BJ (cell line): ENCODE results near the gene PHGDH. TPM values are rescaled to one million over a fixed set of nuclear protein-coding genes. Genes with fewer than 3 reads are reported as not detected.

Source experiments
- CTCF ChIA-PET: fragments of 350-600 bp; formaldehyde crosslinking; extraction: SDS; loops from one replicate; lab custom pipeline; 2021; ENCODE audit warnings: antibody characterized with exemption, inconsistent platforms; lab: Yijun Ruan, JAX
- POLR2A ChIA-PET: fragments of 300-600 bp; sonication (Branson Sonifier 250); formaldehyde crosslinking; extraction: SDS; loops from one replicate; lab custom pipeline; 2021; ENCODE audit warnings: antibody characterized with exemption; lab: Charles Lee
- DNase-seq: peaks from one replicate; pipeline ENCODE4 v3.0.0-alpha.2; 2011; ENCODE audit warnings: low read depth
- H3K27me3 ChIP-seq: 2 replicates; pipeline ENCODE4 v1.6.0; 2011; ENCODE audit warnings: low read length; ENCODE audit not compliant: control insufficient read depth, insufficient read depth
- H3K36me3 ChIP-seq: 2 replicates; pipeline ENCODE4 v1.5.1; 2011; ENCODE audit warnings: low read length; ENCODE audit not compliant: control insufficient read depth, insufficient read depth
- H3K4me3 ChIP-seq: 2 replicates; pipeline ENCODE4 v1.5.1; 2011; ENCODE audit warnings: low read depth, mild to moderate bottlenecking, control low read depth, low read length
- polyA plus RNA-seq: library from polyadenylated mRNA; depleted of rRNA; stranded (reverse); fragments of >200 nt; gene quantifications from 2 replicates; pipeline ENCODE4 v1.2.3, GENCODE V29; 2011
- TF ChIP-seq, protein P1 (sequence below): IDR thresholded peaks from 2 replicates; pipeline ENCODE4 v1.5.1; 2011; ENCODE audit warnings: low read depth, mild to moderate bottlenecking, control low read depth, inconsistent platforms, low read length, moderate library complexity; ENCODE audit not compliant: insufficient read depth

The PHGDH gene
- polyA plus RNA-seq, 1 experiment: 287 TPM

- peaks cover 16% of the 10 kb centered on the region for H3K27me3 ChIP-seq
- no peak overlapping the region for H3K4me3 ChIP-seq
- POLR2A ChIA-PET: no interaction called here
- no peak for DNase-seq
- H3K36me3 ChIP-seq: no peaks in the 10 kb centered on the region
- TF ChIP-seq, protein P1, sequence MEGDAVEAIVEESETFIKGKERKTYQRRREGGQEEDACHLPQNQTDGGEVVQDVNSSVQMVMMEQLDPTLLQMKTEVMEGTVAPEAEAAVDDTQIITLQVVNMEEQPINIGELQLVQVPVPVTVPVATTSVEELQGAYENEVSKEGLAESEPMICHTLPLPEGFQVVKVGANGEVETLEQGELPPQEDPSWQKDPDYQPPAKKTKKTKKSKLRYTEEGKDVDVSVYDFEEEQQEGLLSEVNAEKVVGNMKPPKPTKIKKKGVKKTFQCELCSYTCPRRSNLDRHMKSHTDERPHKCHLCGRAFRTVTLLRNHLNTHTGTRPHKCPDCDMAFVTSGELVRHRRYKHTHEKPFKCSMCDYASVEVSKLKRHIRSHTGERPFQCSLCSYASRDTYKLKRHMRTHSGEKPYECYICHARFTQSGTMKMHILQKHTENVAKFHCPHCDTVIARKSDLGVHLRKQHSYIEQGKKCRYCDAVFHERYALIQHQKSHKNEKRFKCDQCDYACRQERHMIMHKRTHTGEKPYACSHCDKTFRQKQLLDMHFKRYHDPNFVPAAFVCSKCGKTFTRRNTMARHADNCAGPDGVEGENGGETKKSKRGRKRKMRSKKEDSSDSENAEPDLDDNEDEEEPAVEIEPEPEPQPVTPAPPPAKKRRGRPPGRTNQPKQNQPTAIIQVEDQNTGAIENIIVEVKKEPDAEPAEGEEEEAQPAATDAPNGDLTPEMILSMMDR: no peak
- CTCF ChIA-PET: interaction anchor here (3.7 kb wide), 1 partner anchor 22 kb away, joined by 18 read pairs; no protein-coding TSS in a partner anchor
Measured at GRCh38 chr1:119766374-119766794, 54.6 kb downstream of the PHGDH start.

- no peaks in the 10 kb centered on the region for H3K36me3 ChIP-seq
- TF ChIP-seq, protein P1: no peak
- DNase-seq: no peak
- ChIA-PET POLR2A (no interaction called here), CTCF (interaction anchor here (0.6 to 1.3 kb wide), 2 partner anchors 16 to 23 kb away, joined by 3 read pairs; no protein-coding TSS in a partner anchor)
- H3K27me3 ChIP-seq: peaks cover 15% of the 10 kb centered on the region
- H3K4me3 ChIP-seq: no peak overlapping the region
Measured at GRCh38 chr1:119767486-119767885, 55.8 kb downstream of the PHGDH start.

DNA sequence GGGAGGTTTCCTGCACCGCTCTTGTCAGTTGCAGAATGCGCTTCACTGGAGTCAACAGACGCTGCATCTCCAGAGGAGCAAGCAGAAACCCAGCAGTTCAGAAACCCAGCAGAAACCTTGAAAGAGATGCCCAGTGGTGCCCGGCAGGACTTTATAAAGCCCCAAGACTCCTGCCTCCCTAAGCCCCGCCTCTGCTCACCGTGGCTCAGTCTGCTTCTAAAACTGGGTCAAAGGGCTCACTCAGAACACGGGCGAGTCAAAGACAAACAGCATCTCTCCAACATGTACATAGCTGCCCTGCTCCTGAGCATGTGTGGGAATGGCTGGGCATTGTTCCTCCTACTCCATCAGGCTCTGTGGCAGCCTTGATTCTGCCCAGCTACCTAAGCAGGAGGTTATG, 57.0 kb downstream of the PHGDH start, which contains the start of gene HMGCS2:
TSS of gene HMGCS2 (minus strand) at position 128 of the 400 bp plus-strand sequence. CDS start at position 67, 61 bp downstream.
- Histone ChIP-seq H3K27me3 (peaks cover 12% of the 10 kb centered on the region), H3K4me3 (no peak within 1 kb of the TSS), H3K36me3 (no peaks in the 10 kb centered on the region)
- CTCF ChIA-PET: interaction anchor here (0.9 to 1.3 kb wide), 3 partner anchors 9 to 42 kb away, joined by 3 read pairs; no protein-coding TSS in a partner anchor
- TF ChIP-seq, protein P1: no peak
- POLR2A ChIA-PET: no interaction called here
- no peak for DNase-seq

GRCh38 chr1:119771016-119771415, 59.3 kb downstream of the PHGDH start:
- CTCF ChIA-PET: interaction anchor here (0.6 kb wide), 1 partner anchor 171 kb away, joined by 3 read pairs; no protein-coding TSS in a partner anchor
- H3K27me3 ChIP-seq: peaks cover 10% of the 10 kb centered on the region
- TF ChIP-seq, protein P1: no peak
- POLR2A ChIA-PET: no interaction called here
- H3K4me3 ChIP-seq: no peak overlapping the region
- H3K36me3 ChIP-seq: no peaks in the 10 kb centered on the region
- no peak for DNase-seq

DNA sequence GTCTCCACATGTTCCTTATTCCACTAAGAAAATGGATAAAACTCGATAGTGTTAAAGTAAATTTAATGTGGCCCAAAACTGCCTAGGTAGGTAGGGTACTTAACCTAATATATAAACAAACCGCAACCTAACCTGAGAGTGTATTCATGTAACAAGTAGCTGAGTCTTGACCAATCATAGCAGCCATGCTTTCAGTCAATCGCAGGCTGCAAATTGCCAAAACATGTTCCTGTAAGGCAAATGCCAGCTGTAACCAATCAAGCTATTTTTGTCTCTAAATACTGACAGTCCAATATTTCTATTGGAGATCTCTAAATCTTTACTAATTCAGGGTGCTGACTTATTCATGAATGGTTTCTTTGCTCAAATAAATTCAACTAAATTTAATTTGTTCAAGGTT, 60.0 kb downstream of the PHGDH start:
- DNase-seq: no peak
- Histone ChIP-seq H3K27me3 (peaks cover 10% of the 10 kb centered on the region), H3K36me3 (no peaks in the 10 kb centered on the region), H3K4me3 (no peak overlapping the region)
- ChIA-PET POLR2A (no interaction called here), CTCF (interaction anchor here (1.0 to 1.3 kb wide), 3 partner anchors 11 to 72 kb away, joined by 3 read pairs; no protein-coding TSS in a partner anchor)
- TF ChIP-seq, protein P1: no peak
